GM18505 (cell line): Measurements from ENCODE around the gene FCSK.
A peak's percentile ranks its signal among the peaks of the same experiment; 100 is the strongest.

Source experiments
- ATAC-seq: cut with Tn5 transposase; IDR thresholded peaks from one replicate; pipeline ENCODE4 v1.9.1; 2021; ENCODE audit not compliant: unreplicated experiment
- POLR2A ChIP-seq: IDR thresholded peaks from 4 replicates; pipeline ENCODE4 v1.6.1; 2011; ENCODE audit warnings: borderline replicate concordance; ENCODE audit not compliant: insufficient read depth, insufficient read length; ENCODE audit errors: extremely low read depth

FCSK gene

GRCh38 chr16:70472786-70473433 is 18.5 kb downstream of the FCSK start:
- TF ChIP-seq POLR2A: no peak
- ATAC-seq: no peak

GRCh38 chr16:70473446-70474319 is 19.3 kb downstream of the FCSK start:
- TF ChIP-seq POLR2A: no peak
- no peak for ATAC-seq

GRCh38 chr16:70474320-70475053 is 20.1 kb downstream of the FCSK start:
- ATAC-seq: no peak

GRCh38 chr16:70475054-70475871 is 20.9 kb downstream of the FCSK start:
- TF ChIP-seq POLR2A: no peak
- ATAC-seq: no peak

More at GRCh38 chr16:70474320-70475053, 20.1 kb downstream of the FCSK start:
- no peak for TF ChIP-seq POLR2A

DNA sequence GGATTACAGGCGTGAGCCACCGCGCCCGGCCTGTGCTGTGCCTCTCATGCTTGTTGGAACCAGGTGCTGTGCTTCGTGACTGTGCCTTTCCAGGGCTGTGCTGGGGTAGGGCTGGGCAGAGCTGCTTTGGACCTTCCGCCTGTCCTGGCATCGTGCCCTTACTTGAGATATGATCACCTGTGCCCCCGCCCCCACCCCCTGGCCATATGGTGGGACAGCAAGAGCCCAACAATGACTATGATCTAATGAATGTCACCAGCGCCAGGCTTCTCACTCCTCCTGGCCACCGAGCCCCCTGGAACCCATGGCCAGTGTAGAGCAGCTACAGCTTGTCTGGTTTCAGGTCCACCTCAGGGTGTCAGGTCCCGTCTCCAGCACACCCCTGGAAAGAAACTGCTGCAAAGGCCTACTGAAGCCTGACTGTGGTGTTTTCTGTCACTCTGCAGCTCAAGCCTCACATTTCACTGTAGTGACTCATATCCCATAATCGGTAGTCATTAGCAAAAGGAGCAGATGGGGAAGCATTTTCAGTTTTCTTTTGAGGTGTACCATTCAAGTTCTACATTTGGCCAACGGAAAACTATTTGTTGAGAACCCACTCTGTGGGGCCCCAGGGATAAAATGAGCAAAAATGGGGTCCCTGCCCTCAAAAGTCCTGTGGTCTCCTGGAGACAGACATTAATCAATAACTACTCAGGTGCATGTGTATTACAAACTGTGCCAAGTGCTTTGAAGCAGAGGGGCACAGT is 22.1 kb downstream of the FCSK start:
- ATAC-seq: peak; percentile 78
- peak; percentile 34 for TF ChIP-seq POLR2A

- no peak for ATAC-seq
- no peak for TF ChIP-seq POLR2A
Measured at GRCh38 chr16:70478169-70478568, 23.8 kb downstream of the FCSK start.

- no peak for ATAC-seq
- no peak for TF ChIP-seq POLR2A
Measured at GRCh38 chr16:70478912-70479341, 24.5 kb downstream of the FCSK start.

- TF ChIP-seq POLR2A: no peak
Measured at GRCh38 chr16:70480127-70481105, 26.0 kb downstream of the FCSK start.

GRCh38 chr16:70481929-70482536 is 27.6 kb downstream of the FCSK start:
- no peak for TF ChIP-seq POLR2A
- ATAC-seq: no peak

More at GRCh38 chr16:70480127-70481105, 26.0 kb downstream of the FCSK start:
- ATAC-seq: no peak

GRCh38 chr16:70482624-70483023 is 28.2 kb downstream of the FCSK start:
- no peak for ATAC-seq
- TF ChIP-seq POLR2A: no peak

DNA sequence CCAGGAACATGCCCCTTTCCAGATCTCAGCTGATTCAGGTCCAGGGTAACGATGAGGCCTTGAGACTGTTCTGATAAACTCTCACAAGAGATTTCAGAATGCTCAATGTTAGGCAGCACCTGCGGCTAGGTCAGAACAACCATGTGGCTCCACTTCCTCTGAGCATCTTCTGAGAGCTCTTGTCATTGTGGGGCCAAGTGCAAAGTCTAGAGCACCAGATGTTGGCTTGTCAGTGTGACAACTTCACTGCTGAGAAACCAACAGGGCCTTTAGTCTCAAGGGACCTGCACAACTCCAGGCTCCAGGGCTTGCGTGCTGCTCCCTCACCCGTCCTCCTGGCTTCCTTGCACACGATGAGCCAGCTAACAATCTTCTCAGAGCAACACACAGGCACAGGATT is 29.0 kb downstream of the FCSK start:
- no peak for ATAC-seq
- TF ChIP-seq POLR2A: no peak

GRCh38 chr16:70484867-70485266 is 30.5 kb downstream of the FCSK start:
- no peak for TF ChIP-seq POLR2A
- ATAC-seq: no peak
